ENCODE measurements around the gene EIF2B2.

- TF ChIP-seq, protein P1, sequence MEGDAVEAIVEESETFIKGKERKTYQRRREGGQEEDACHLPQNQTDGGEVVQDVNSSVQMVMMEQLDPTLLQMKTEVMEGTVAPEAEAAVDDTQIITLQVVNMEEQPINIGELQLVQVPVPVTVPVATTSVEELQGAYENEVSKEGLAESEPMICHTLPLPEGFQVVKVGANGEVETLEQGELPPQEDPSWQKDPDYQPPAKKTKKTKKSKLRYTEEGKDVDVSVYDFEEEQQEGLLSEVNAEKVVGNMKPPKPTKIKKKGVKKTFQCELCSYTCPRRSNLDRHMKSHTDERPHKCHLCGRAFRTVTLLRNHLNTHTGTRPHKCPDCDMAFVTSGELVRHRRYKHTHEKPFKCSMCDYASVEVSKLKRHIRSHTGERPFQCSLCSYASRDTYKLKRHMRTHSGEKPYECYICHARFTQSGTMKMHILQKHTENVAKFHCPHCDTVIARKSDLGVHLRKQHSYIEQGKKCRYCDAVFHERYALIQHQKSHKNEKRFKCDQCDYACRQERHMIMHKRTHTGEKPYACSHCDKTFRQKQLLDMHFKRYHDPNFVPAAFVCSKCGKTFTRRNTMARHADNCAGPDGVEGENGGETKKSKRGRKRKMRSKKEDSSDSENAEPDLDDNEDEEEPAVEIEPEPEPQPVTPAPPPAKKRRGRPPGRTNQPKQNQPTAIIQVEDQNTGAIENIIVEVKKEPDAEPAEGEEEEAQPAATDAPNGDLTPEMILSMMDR (conservative IDR thresholded peaks at IDR 0.05), result no peak
- no peak for TF ChIP-seq EZH2 (IDR thresholded peaks at IDR 0.05; ENCODE audit: low read depth)
Observed at GRCh38 chr14:74961238-74961911, 41.3 kb upstream of the EIF2B2 start.

Measured in PC-9 (cell line).